HL-60 (cell line): ENCODE data around the gene RAPGEF2.

ENCODE experiments used
- GABPA ChIP-seq: IDR thresholded peaks from 2 replicates; pipeline ENCODE4 v1.6.1; 2012; ENCODE audit warnings: low read depth
- POLR2AphosphoS5 ChIP-seq: IDR thresholded peaks from 2 replicates; pipeline ENCODE4 v1.6.1; 2012; ENCODE audit warnings: low read depth
- SPI1 ChIP-seq: IDR thresholded peaks from 2 replicates; pipeline ENCODE4 v1.6.1; 2012; ENCODE audit warnings: low read depth, mild to moderate bottlenecking, borderline replicate concordance
- TF ChIP-seq, protein P1 (sequence below): IDR thresholded peaks from one replicate; pipeline ENCODE4 v1.5.1; 2011; ENCODE audit warnings: low read length, control low read depth, inconsistent platforms; ENCODE audit not compliant: insufficient read depth
- TF ChIP-seq, protein P2 (sequence below): IDR thresholded peaks from 2 replicates; pipeline ENCODE4 v1.6.1; 2012; ENCODE audit warnings: low read depth; ENCODE audit not compliant: insufficient replicate concordance

DNA sequence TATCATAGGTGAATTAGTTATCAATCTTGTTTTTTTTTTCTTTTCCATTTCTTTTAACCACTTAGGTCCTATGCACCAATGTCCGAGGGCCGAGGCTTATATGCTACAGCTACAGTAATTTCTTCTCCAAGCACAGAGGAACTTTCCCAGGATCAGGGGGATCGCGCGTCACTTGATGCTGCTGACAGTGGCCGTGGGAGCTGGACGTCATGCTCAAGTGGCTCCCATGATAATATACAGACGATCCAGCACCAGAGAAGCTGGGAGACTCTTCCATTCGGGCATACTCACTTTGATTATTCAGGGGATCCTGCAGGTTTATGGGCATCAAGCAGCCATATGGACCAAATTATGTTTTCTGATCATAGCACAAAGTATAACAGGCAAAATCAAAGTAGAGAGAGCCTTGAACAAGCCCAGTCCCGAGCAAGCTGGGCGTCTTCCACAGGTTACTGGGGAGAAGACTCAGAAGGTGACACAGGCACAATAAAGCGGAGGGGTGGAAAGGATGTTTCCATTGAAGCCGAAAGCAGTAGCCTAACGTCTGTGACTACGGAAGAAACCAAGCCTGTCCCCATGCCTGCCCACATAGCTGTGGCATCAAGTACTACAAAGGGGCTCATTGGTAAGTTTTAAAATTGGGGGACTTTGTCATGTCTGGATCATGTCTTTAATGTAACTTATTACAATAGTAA, 250.7 kb downstream of the RAPGEF2 start:
- TF ChIP-seq POLR2AphosphoS5 = no peak
- TF ChIP-seq, protein P1, sequence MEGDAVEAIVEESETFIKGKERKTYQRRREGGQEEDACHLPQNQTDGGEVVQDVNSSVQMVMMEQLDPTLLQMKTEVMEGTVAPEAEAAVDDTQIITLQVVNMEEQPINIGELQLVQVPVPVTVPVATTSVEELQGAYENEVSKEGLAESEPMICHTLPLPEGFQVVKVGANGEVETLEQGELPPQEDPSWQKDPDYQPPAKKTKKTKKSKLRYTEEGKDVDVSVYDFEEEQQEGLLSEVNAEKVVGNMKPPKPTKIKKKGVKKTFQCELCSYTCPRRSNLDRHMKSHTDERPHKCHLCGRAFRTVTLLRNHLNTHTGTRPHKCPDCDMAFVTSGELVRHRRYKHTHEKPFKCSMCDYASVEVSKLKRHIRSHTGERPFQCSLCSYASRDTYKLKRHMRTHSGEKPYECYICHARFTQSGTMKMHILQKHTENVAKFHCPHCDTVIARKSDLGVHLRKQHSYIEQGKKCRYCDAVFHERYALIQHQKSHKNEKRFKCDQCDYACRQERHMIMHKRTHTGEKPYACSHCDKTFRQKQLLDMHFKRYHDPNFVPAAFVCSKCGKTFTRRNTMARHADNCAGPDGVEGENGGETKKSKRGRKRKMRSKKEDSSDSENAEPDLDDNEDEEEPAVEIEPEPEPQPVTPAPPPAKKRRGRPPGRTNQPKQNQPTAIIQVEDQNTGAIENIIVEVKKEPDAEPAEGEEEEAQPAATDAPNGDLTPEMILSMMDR = no peak
- TF ChIP-seq, protein P2, sequence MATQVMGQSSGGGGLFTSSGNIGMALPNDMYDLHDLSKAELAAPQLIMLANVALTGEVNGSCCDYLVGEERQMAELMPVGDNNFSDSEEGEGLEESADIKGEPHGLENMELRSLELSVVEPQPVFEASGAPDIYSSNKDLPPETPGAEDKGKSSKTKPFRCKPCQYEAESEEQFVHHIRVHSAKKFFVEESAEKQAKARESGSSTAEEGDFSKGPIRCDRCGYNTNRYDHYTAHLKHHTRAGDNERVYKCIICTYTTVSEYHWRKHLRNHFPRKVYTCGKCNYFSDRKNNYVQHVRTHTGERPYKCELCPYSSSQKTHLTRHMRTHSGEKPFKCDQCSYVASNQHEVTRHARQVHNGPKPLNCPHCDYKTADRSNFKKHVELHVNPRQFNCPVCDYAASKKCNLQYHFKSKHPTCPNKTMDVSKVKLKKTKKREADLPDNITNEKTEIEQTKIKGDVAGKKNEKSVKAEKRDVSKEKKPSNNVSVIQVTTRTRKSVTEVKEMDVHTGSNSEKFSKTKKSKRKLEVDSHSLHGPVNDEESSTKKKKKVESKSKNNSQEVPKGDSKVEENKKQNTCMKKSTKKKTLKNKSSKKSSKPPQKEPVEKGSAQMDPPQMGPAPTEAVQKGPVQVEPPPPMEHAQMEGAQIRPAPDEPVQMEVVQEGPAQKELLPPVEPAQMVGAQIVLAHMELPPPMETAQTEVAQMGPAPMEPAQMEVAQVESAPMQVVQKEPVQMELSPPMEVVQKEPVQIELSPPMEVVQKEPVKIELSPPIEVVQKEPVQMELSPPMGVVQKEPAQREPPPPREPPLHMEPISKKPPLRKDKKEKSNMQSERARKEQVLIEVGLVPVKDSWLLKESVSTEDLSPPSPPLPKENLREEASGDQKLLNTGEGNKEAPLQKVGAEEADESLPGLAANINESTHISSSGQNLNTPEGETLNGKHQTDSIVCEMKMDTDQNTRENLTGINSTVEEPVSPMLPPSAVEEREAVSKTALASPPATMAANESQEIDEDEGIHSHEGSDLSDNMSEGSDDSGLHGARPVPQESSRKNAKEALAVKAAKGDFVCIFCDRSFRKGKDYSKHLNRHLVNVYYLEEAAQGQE = no peak
- no peak for TF ChIP-seq SPI1
- no peak for TF ChIP-seq GABPA
